Measurements from ENCODE around the gene SLC35E2B. TPM values are rescaled to one million over a fixed set of nuclear protein-coding genes. Genes with fewer than 3 reads are reported as not detected.
A peak's percentile ranks its signal among the peaks of the same experiment; 100 is the strongest.

SLC35E2B gene
- total RNA-seq, 1 donor from 2014 or later: 52.7 TPM

DNA sequence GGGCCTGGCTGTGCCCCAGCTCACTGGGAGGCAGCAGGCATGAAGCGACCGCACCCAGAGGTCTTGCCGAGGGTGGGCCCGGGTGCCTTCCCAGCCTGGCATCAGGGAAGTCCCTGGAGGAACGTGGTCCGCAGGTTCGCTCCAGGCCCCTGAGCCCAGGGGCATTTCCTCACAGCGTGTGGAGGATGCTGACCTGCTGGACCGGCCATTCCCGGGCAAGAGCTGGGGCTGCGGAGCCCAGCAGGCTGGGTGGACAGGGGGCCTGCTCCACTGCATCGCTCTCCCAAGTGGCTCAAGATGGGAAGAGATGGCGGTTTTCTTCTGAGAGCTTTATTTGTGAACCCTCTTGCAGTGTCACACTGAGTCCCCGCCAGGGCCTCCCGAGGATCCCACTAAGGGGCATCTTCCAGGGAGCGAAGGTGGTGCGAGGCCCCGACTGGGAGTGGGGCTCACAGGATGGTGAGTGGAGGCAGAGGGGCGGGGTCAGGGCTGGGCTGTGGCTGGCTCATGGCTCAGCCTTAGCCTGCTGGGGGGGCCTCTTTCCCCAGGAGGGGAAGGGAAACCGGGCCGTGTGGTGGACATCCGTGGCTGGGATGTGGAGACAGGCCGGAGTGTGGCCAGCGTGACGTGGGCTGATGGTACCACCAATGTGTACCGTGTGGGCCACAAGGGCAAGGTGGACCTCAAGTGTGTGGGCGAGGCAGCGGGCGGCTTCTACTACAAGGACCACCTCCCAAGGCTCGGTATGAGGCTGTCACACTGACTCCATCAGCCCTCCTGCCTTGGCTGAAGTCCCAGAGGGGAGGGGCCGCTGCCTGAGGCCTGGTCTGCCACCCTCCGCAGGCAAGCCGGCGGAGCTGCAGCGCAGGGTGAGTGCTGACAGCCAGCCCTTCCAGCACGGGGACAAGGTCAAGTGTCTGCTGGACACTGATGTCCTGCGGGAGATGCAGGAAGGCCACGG, 67.9 kb downstream of the SLC35E2B start:
- no peaks in the 10 kb centered on the region for H3K9me3 ChIP-seq
- ATAC-seq (no peak), DNase-seq (peak; percentile 46)
- H3K27me3 ChIP-seq (ENCODE audit: low read depth): no peaks in the 10 kb centered on the region
- H3K4me1 ChIP-seq: no peaks in the 10 kb centered on the region
- intact Hi-C loops (cut with DNase I): no loop called here
- TF ChIP-seq, protein P1, sequence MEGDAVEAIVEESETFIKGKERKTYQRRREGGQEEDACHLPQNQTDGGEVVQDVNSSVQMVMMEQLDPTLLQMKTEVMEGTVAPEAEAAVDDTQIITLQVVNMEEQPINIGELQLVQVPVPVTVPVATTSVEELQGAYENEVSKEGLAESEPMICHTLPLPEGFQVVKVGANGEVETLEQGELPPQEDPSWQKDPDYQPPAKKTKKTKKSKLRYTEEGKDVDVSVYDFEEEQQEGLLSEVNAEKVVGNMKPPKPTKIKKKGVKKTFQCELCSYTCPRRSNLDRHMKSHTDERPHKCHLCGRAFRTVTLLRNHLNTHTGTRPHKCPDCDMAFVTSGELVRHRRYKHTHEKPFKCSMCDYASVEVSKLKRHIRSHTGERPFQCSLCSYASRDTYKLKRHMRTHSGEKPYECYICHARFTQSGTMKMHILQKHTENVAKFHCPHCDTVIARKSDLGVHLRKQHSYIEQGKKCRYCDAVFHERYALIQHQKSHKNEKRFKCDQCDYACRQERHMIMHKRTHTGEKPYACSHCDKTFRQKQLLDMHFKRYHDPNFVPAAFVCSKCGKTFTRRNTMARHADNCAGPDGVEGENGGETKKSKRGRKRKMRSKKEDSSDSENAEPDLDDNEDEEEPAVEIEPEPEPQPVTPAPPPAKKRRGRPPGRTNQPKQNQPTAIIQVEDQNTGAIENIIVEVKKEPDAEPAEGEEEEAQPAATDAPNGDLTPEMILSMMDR (IDR thresholded peaks at IDR 0.05): no peak
- H3K4me3 ChIP-seq: no peak overlapping the region
- no peak overlapping the region for H3K27ac ChIP-seq
- H3K36me3 ChIP-seq: peaks cover 14% of the 10 kb centered on the region

- peak; percentile 46 for DNase-seq
- intact Hi-C loops (cut with DNase I): no loop called here
- Histone ChIP-seq H3K27me3 (ENCODE audit: low read depth) (no peaks in the 10 kb centered on the region), H3K4me3 (no peak overlapping the region), H3K9me3 (no peaks in the 10 kb centered on the region), H3K4me1 (no peaks in the 10 kb centered on the region), H3K27ac (no peak overlapping the region), H3K36me3 (peaks cover 14% of the 10 kb centered on the region)
- ATAC-seq: no peak
- TF ChIP-seq, protein P1 (IDR thresholded peaks at IDR 0.05): no peak
Measured at GRCh38 chr1:1623631-1624442, 68.8 kb downstream of the SLC35E2B start.

- no peak for ATAC-seq
- intact Hi-C loops (cut with DNase I): no loop called here
Measured at GRCh38 chr1:1623181-1623630, 69.4 kb downstream of the SLC35E2B start.

DNA sequence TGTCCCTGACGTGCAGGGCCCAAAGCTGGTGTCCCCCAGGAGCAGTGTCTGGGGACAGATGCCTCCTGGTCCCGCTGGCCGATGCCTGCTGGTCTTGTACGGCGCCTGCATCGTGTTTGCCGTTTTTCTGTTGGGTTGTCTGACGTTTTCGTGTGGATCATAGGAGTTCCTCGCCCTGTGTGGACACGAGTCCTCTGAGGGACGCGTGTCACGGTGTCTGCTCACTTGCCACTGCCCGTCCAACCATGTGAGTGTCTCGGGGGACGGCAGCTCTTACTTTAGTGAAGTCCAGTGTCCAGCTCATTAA, 69.9 kb downstream of the SLC35E2B start:
- Histone ChIP-seq H3K4me1 (no peaks in the 10 kb centered on the region), H3K27me3 (ENCODE audit: low read depth) (no peaks in the 10 kb centered on the region), H3K27ac (no peak overlapping the region), H3K36me3 (peaks cover 18% of the 10 kb centered on the region), H3K9me3 (no peaks in the 10 kb centered on the region), H3K4me3 (no peak overlapping the region)
- DNase-seq (no peak), ATAC-seq (no peak)
- TF ChIP-seq, protein P1 (IDR thresholded peaks at IDR 0.05): no peak
- intact Hi-C loops (cut with DNase I): no loop called here

More at GRCh38 chr1:1623181-1623630, 69.4 kb downstream of the SLC35E2B start:
- no peaks in the 10 kb centered on the region for H3K9me3 ChIP-seq
- no peaks in the 10 kb centered on the region for H3K27me3 ChIP-seq (ENCODE audit: low read depth)
- H3K4me3 ChIP-seq: no peak overlapping the region
- no peak overlapping the region for H3K27ac ChIP-seq
- H3K36me3 ChIP-seq: peaks cover 18% of the 10 kb centered on the region
- H3K4me1 ChIP-seq: no peaks in the 10 kb centered on the region
- no peak for DNase-seq
- TF ChIP-seq, protein P1 (IDR thresholded peaks at IDR 0.05): no peak

GRCh38 chr1:1622010-1622787, 70.4 kb downstream of the SLC35E2B start:
- ATAC-seq (no peak), DNase-seq (no peak)
- peaks cover under 1% of the 10 kb centered on the region for H3K4me1 ChIP-seq
- no peak overlapping the region for H3K27ac ChIP-seq
- intact Hi-C loops (cut with DNase I): no loop called here
- TF ChIP-seq, protein P1 (IDR thresholded peaks at IDR 0.05): no peak
- H3K36me3 ChIP-seq: peaks cover 17% of the 10 kb centered on the region
- no peaks in the 10 kb centered on the region for H3K27me3 ChIP-seq (ENCODE audit: low read depth)
- H3K9me3 ChIP-seq: no peaks in the 10 kb centered on the region
- H3K4me3 ChIP-seq: no peak overlapping the region

Measured in lower lobe of right lung (tissue), 2 donors.